Measurements from ENCODE around the gene SLFN5. TPM values are rescaled to one million over a fixed set of nuclear protein-coding genes. Genes with fewer than 3 reads are reported as not detected.

SLFN5 gene
- total RNA-seq, result 64.8 and 82.6 TPM in 2 replicates

DNA sequence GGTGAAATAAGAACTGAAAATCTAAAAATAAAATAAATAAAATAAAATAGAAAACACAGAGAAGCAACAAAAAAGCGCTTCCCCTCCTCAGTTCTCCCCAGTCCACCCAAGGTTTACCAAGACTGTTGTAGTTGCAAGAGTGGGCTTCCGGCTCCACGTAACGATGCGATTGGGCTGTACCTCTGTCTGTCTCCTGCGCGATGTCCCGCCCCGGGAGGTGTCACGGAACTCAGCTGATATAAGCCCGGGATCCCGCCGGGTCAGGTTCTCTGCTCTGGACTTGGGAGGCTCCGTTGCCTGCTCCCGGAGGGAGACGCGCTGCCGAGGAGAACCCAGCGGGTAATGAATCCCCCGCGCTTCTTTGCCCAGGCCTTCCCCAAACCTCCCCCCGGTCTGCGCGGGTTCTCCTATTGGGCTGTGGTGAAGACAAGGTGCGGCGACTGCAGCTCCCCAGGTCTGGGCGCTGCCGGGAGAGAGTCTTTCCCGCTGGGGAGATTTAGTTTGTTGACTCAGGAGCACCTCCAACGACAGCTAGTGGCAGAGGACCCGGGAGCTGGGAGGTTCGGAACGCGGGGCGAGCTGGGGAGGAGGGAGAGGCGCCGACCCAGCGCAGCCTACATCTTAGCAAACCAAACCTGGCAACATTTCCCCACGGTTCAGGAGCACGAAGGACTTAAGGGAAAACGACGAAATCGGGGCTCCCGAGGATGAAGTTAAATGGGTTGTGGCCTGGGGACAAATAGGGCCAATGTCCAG lies at the start of gene SLFN5:
SLFN5 (plus strand) TSS at position 268 of the 756 bp plus-strand sequence. CDS start 15,619 bp downstream, outside the sequence.

DNA sequence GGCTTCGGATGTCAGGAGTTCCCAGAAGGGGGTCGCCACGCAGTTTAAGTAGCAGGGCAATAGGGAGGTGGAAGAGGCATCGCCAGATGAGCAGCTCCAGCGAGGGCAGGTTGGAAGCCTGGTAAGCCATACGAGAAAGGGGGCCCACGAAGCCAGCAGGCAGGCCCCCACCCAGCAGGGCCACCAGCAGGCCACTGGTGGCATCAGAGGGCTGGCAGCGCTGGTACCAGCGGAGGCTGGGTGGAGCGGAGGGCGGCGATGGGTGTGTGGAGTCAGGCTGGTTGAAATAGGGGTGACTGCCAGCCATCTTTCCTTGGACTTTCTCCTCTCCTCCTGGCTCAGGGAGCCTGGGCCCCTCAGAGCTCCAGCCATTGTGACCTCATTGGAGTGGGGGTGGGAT lies 48.9 kb upstream of the SLFN5 start, which contains the start of gene SLC35G3:
SLC35G3 (minus strand) TSS at position 393 of the 400 bp plus-strand sequence; CDS start at position 307, 86 bp downstream.

Other genes starting within 250 kb of the SLFN5 start
- 11.1 and 12.0 TPM in 2 replicates for gene RFFL, start 179.4 kb upstream of the SLFN5 start, total RNA-seq
- 6.1 and 7.0 TPM in 2 replicates for gene RAD51D, start 123.2 kb upstream of the SLFN5 start, total RNA-seq
- not detected in 2 replicates for gene FNDC8, start 121.5 kb upstream of the SLFN5 start, total RNA-seq
- 14.6 and 19.9 TPM in 2 replicates for gene NLE1, start 100.8 kb upstream of the SLFN5 start, total RNA-seq
- gene UNC45B, start 95.3 kb upstream of the SLFN5 start, total RNA-seq, result not detected in 2 replicates
- not detected in 2 replicates for gene SLC35G3, start 48.7 kb upstream of the SLFN5 start, total RNA-seq
- gene SLFN11, start 130.5 kb downstream of the SLFN5 start, total RNA-seq, result 46.2 and 113 TPM in 2 replicates
- 17.0 and 35.8 TPM in 2 replicates for gene SLFN12, start 189.4 kb downstream of the SLFN5 start, total RNA-seq
- gene SLFN13, start 205.7 kb downstream of the SLFN5 start, total RNA-seq, result 1.9 and 4.0 TPM in 2 replicates

Data from smooth muscle cell of the pulmonary artery (primary cell).